ENCODE results near the gene GDPD4. TPM values are rescaled to one million over a fixed set of nuclear protein-coding genes. Genes with fewer than 3 reads are reported as not detected.
A peak's percentile ranks its signal among the peaks of the same experiment; 100 is the strongest.

The GDPD4 gene
- total and polyA plus RNA-seq, 9 of the 15 experiments (the other 6 are each of a cell fraction or from before 2014, with no cell fraction given): 0.40 TPM; not detected in 8

- TF ChIP-seq CHD4 (IDR thresholded peaks at IDR 0.05; ENCODE audit: insufficient read depth, insufficient replicate concordance, low read depth, low read length, poor library complexity, severe bottlenecking): no peak
- no peak for TF ChIP-seq PTBP1 (IDR thresholded peaks at IDR 0.05; ENCODE audit: low read depth, low read length)
- no peak for TF ChIP-seq HIVEP1 (CRISPR knock-in tag; IDR thresholded peaks at IDR 0.05)
- TF ChIP-seq POLR3G (IDR thresholded peaks at IDR 0.05; ENCODE audit: extremely low read depth, insufficient read length, insufficient replicate concordance): no peak
- TF ChIP-seq TEAD4 (IDR thresholded peaks at IDR 0.05; ENCODE audit: low read length): peak; percentile 85
- no peak for TF ChIP-seq TEAD4 (CRISPR knock-in tag; IDR thresholded peaks at IDR 0.05; ENCODE audit: borderline replicate concordance)
- no peak for TF ChIP-seq KAT2B (IDR thresholded peaks at IDR 0.05; ENCODE audit: low read depth, low read length)
- TF ChIP-seq RB1 (IDR thresholded peaks at IDR 0.05; ENCODE audit: low read depth): no peak
- TF ChIP-seq KLF1 (tag; IDR thresholded peaks at IDR 0.05): no peak
- TF ChIP-seq ZNF197 (CRISPR knock-in tag; IDR thresholded peaks at IDR 0.05; ENCODE audit: low read depth): no peak
- no peak for TF ChIP-seq ZNF778 (CRISPR knock-in tag; IDR thresholded peaks at IDR 0.05)
- TF ChIP-seq KDM4B (IDR thresholded peaks at IDR 0.05; ENCODE audit: borderline replicate concordance in 2 of 2, low read depth in 1 of 2): no peak
- TF ChIP-seq MLLT1 (IDR thresholded peaks at IDR 0.05): no peak
- TF ChIP-seq ZNF316 (IDR thresholded peaks at IDR 0.05): no peak
- TF ChIP-seq ZNF239 (CRISPR knock-in tag; IDR thresholded peaks at IDR 0.05): no peak
- no peak for TF ChIP-seq ETV5 (CRISPR knock-in tag; IDR thresholded peaks at IDR 0.05; ENCODE audit: low read depth)
- no peak for TF ChIP-seq SMAD1 (IDR thresholded peaks at IDR 0.05; ENCODE audit: low read depth, low read length, partially characterized antibody)
- no peak for TF ChIP-seq NFXL1 (CRISPR knock-in tag; IDR thresholded peaks at IDR 0.05)
- no peak for TF ChIP-seq CREB3 (tag; conservative IDR thresholded peaks at IDR 0.05; ENCODE audit: low read depth)
- no peak for TF ChIP-seq TOE1 (IDR thresholded peaks at IDR 0.05; ENCODE audit: borderline replicate concordance)
- TF ChIP-seq TOE1 (CRISPR knock-in tag; IDR thresholded peaks at IDR 0.05; ENCODE audit: borderline replicate concordance, low read depth): no peak
- TF ChIP-seq DMBX1 (CRISPR knock-in tag; IDR thresholded peaks at IDR 0.05; ENCODE audit: borderline replicate concordance): peak; percentile 35; the same call in 1 of the 2 replicates
- no peak for TF ChIP-seq CBX2 (IDR thresholded peaks at IDR 0.05; ENCODE audit: insufficient read depth, low read length, poor library complexity, severe bottlenecking)
- no peak for TF ChIP-seq CHD1 (IDR thresholded peaks at IDR 0.05; ENCODE audit: low read length)
- TF ChIP-seq NCOA6 (IDR thresholded peaks at IDR 0.05): no peak
- TF ChIP-seq, protein P1, sequence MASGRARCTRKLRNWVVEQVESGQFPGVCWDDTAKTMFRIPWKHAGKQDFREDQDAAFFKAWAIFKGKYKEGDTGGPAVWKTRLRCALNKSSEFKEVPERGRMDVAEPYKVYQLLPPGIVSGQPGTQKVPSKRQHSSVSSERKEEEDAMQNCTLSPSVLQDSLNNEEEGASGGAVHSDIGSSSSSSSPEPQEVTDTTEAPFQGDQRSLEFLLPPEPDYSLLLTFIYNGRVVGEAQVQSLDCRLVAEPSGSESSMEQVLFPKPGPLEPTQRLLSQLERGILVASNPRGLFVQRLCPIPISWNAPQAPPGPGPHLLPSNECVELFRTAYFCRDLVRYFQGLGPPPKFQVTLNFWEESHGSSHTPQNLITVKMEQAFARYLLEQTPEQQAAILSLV (tag; IDR thresholded peaks at IDR 0.05): no peak
- no peak for TF ChIP-seq NFYB (IDR thresholded peaks at IDR 0.05; ENCODE audit: extremely low read depth, insufficient read length)
- TF ChIP-seq RUNX1 (IDR thresholded peaks at IDR 0.05; ENCODE audit: low read depth): no peak
- TF ChIP-seq SNRNP70 (optimal IDR thresholded peaks at IDR 0.05; ENCODE audit: low read depth, low read length): no peak
These were observed 1.3 kb upstream of the GDPD4 start (continued) for GRCh38 chr11:77302752-77303151.
